NCI-H1930 (cell line): ENCODE data around the gene NOG.

Source experiments
- DNase-seq, 2 experiments: peaks; one replicate each; lab custom pipeline; 2025; lab: John Stamatoyannopoulos, UW

The NOG gene

GRCh38 chr17:56593646-56594319 lies at the start of gene NOG:
Gene NOG, plus strand, starts transcription at chr17:56593699. Its CDS starts 525 bp downstream, at chr17:56594224.
- DNase-seq = peak in 1 of 2 experiments; percentile 54

GRCh38 chr17:56545106-56545505 lies 48.4 kb upstream of the NOG start:
- DNase-seq = no peak

GRCh38 chr17:56545930-56546329 lies 47.6 kb upstream of the NOG start:
- no peak for DNase-seq

GRCh38 chr17:56548661-56549060 lies 44.8 kb upstream of the NOG start:
- no peak for DNase-seq

- DNase-seq = no peak
Observed at GRCh38 chr17:56549501-56549900, 44.0 kb upstream of the NOG start.

GRCh38 chr17:56557682-56558081 lies 35.8 kb upstream of the NOG start:
- DNase-seq = no peak

- no peak for DNase-seq
Observed at GRCh38 chr17:56558088-56558487, 35.4 kb upstream of the NOG start.

GRCh38 chr17:56570199-56570598 lies 23.3 kb upstream of the NOG start:
- DNase-seq = no peak

GRCh38 chr17:56571456-56571855 lies 22.0 kb upstream of the NOG start:
- no peak for DNase-seq

- no peak for DNase-seq
Observed at GRCh38 chr17:56577190-56577842, 16.2 kb upstream of the NOG start.

- DNase-seq = no peak
Observed at GRCh38 chr17:56577843-56578204, 15.7 kb upstream of the NOG start.

GRCh38 chr17:56581635-56582627 lies 11.6 kb upstream of the NOG start:
- no peak for DNase-seq

- DNase-seq = no peak
Observed at GRCh38 chr17:56583772-56584171, 9.7 kb upstream of the NOG start.

- no peak for DNase-seq
Observed at GRCh38 chr17:56587298-56587697, 6.2 kb upstream of the NOG start.

GRCh38 chr17:56592487-56593085 lies 913 bp upstream of the NOG start:
- peak; percentile 16 to 57 for DNase-seq

- peak; percentile 11 to 46 for DNase-seq
Observed at GRCh38 chr17:56593086-56593645, 333 bp upstream of the NOG start.

GRCh38 chr17:56594320-56595107 lies 1.0 kb downstream of the NOG start:
- peak in 1 of 2 experiments; percentile 35 for DNase-seq

GRCh38 chr17:56595108-56595418 lies 1.6 kb downstream of the NOG start:
- no peak for DNase-seq

GRCh38 chr17:56595831-56596690 lies 2.6 kb downstream of the NOG start:
- DNase-seq = no peak
